ENCODE measurements around the gene SLC12A7.

The SLC12A7 gene

GRCh38 chr5:1048861-1049838 lies 62.7 kb downstream of the SLC12A7 start:
- TF ChIP-seq, protein P1, sequence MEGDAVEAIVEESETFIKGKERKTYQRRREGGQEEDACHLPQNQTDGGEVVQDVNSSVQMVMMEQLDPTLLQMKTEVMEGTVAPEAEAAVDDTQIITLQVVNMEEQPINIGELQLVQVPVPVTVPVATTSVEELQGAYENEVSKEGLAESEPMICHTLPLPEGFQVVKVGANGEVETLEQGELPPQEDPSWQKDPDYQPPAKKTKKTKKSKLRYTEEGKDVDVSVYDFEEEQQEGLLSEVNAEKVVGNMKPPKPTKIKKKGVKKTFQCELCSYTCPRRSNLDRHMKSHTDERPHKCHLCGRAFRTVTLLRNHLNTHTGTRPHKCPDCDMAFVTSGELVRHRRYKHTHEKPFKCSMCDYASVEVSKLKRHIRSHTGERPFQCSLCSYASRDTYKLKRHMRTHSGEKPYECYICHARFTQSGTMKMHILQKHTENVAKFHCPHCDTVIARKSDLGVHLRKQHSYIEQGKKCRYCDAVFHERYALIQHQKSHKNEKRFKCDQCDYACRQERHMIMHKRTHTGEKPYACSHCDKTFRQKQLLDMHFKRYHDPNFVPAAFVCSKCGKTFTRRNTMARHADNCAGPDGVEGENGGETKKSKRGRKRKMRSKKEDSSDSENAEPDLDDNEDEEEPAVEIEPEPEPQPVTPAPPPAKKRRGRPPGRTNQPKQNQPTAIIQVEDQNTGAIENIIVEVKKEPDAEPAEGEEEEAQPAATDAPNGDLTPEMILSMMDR (IDR thresholded peaks at IDR 0.05; ENCODE audit: insufficient read depth, low read length, missing control alignments), result no peak
- ChIA-PET POLR2A (no interaction called here), CTCF (no interaction called here)
- no peak for DNase-seq (ENCODE audit: low read depth, low spot score)
- H3K4me3 ChIP-seq (ENCODE audit: low read depth, low read length), result no peak overlapping the region

DNA sequence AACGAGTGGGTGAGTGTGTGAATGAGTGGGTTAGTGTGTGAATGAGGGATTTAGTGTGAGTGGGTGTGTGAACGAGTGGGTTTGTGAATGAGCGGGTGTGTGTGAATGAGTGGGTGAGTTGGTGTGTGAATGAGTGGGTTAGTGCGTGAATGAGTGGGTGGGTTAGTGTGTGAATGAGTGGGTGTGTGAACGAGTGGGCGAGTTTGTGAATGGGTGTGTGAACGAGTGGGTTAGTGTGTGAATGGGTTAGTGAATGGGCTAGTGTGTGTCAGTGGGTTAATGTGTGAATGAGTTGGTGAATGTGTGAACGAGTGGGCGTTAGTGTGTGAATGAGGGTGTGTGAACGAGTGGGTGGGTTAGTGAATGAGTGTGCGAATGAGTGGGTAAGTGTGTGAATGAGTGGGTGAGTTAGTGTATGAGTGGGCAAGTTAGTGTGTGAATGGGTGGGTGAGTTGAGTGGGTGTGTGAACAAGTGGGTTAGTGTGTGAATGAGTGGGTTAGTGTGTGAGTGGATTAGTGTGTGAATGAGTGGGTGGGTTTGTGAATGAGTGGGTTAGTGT lies 63.6 kb downstream of the SLC12A7 start:
- no peak overlapping the region for H3K4me3 ChIP-seq (ENCODE audit: low read depth, low read length)
- no peak for DNase-seq (ENCODE audit: low read depth, low spot score)
- POLR2A ChIA-PET, result no interaction called here
- CTCF ChIA-PET, result no interaction called here
- TF ChIP-seq, protein P1 (IDR thresholded peaks at IDR 0.05; ENCODE audit: insufficient read depth, low read length, missing control alignments), result no peak

DNA sequence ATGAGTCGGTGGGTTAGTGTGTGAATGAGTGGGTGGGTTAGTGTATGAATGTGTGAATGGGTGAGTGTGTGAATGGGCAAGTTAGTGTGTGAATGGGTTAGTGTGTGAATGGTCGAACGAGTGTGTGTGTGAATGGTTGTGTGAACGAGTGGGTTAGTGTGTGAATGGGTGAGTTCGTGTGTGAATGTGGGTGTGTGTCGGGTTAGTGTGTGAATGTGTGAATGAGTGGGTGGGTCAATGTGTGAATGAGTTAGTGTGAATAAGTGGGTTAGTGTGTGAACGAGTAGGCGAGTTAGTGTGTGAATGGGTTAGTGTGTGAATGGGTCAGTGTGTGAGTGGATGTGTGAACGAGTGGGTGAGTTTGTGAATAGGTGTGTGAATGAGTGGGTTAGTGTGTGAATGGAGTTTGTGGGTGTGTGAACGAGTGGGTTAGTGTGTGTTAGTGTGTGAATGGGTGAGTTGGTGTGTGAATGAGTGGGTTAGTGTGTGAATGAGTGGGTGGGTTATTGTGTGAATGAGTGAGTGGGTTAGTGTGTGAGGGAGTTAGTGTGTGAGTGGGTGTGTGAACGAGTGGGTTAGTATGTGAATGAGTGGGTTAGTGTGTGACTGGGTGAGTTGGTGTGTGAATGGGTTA lies 64.4 kb downstream of the SLC12A7 start:
- CTCF ChIA-PET, result no interaction called here
- POLR2A ChIA-PET, result no interaction called here
- no peak for DNase-seq (ENCODE audit: low read depth, low spot score)
- no peak overlapping the region for H3K4me3 ChIP-seq (ENCODE audit: low read depth, low read length)
- TF ChIP-seq, protein P1 (IDR thresholded peaks at IDR 0.05; ENCODE audit: insufficient read depth, low read length, missing control alignments), result no peak

DNA sequence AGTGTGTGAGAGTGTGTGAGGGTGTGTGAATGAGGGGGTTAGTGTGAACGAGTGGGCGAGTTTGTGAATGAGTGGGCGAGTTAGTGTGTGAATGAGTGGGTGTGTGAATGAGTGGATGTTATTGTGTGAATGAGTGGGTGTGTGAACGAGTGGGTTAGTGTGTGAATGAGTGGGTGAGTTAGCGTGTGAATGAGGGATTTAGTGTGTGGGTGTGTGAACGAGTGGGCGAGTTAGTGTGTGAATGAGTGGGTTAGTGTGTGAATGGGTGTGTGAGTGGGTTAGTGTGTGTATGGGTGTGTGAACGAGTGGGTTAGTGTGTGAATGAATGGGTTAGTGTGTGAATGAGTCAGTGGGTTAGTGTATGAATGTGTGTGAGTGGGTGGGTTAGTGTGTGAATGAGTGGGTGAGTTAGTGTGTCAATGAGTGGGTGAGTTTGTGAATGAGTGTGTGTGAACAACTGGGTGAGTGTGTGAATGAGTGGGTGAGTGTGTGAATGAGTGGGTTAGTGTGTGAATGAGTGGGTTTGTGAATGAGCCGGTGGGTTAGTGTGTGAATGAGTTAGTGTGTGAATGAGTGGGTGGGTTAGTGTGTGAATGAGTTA lies 65.8 kb downstream of the SLC12A7 start:
- CTCF ChIA-PET, result no interaction called here
- no peak for DNase-seq (ENCODE audit: low read depth, low spot score)
- POLR2A ChIA-PET, result no interaction called here
- H3K4me3 ChIP-seq (ENCODE audit: low read depth, low read length), result no peak overlapping the region
- TF ChIP-seq, protein P1 (IDR thresholded peaks at IDR 0.05; ENCODE audit: insufficient read depth, low read length, missing control alignments), result no peak

GRCh38 chr5:1044117-1044516 lies 67.7 kb downstream of the SLC12A7 start:
- CTCF ChIA-PET, result no interaction called here
- H3K4me3 ChIP-seq (ENCODE audit: low read depth, low read length), result no peak overlapping the region
- TF ChIP-seq, protein P1 (IDR thresholded peaks at IDR 0.05; ENCODE audit: insufficient read depth, low read length, missing control alignments), result no peak
- POLR2A ChIA-PET, result no interaction called here
- DNase-seq (ENCODE audit: low read depth, low spot score), result no peak

GRCh38 chr5:1043327-1043726 lies 68.5 kb downstream of the SLC12A7 start:
- no peak for DNase-seq (ENCODE audit: low read depth, low spot score)
- POLR2A ChIA-PET, result no interaction called here

More at GRCh38 chr5:1043327-1043726, 68.5 kb downstream of the SLC12A7 start:
- TF ChIP-seq, protein P1 (IDR thresholded peaks at IDR 0.05; ENCODE audit: insufficient read depth, low read length, missing control alignments), result no peak
- H3K4me3 ChIP-seq (ENCODE audit: low read depth, low read length), result no peak overlapping the region
- CTCF ChIA-PET, result no interaction called here
